Vagina (tissue), 2 donors: ENCODE measurements around the gene USP34.

Experiments used
- POLR2A ChIP-seq, 2 donors: fragments of 450-650 bp; IDR thresholded peaks; one replicate each; pipeline ENCODE4 v1.6.1; 2017; ENCODE audit warnings: antibody characterized with exemption in 2 of 2, mild to moderate bottlenecking in 2 of 2, moderate library complexity in 2 of 2
- POLR2AphosphoS5 ChIP-seq, 2 donors: sonication (generic); formaldehyde crosslinking; IDR thresholded peaks; one replicate each; pipeline ENCODE4 v1.9.0; 2017; ENCODE audit warnings: antibody characterized with exemption in 2 of 2, mild to moderate bottlenecking in 2 of 2, low read depth in 1 of 2; ENCODE audit not compliant: insufficient read depth in 1 of 2
- TF ChIP-seq, protein P1 (sequence below), 3 experiments: fragments of 450-650 bp in 2 of 3; fragments of 200-600 bp in 1 of 3; sonication (generic) in 1 of 3; IDR thresholded peaks; one replicate each; pipeline ENCODE4 v1.5.1; 2017 to 2019; ENCODE audit warnings: antibody characterized with exemption in 3 of 3, mild to moderate bottlenecking in 2 of 3, moderate library complexity in 2 of 3

DNA sequence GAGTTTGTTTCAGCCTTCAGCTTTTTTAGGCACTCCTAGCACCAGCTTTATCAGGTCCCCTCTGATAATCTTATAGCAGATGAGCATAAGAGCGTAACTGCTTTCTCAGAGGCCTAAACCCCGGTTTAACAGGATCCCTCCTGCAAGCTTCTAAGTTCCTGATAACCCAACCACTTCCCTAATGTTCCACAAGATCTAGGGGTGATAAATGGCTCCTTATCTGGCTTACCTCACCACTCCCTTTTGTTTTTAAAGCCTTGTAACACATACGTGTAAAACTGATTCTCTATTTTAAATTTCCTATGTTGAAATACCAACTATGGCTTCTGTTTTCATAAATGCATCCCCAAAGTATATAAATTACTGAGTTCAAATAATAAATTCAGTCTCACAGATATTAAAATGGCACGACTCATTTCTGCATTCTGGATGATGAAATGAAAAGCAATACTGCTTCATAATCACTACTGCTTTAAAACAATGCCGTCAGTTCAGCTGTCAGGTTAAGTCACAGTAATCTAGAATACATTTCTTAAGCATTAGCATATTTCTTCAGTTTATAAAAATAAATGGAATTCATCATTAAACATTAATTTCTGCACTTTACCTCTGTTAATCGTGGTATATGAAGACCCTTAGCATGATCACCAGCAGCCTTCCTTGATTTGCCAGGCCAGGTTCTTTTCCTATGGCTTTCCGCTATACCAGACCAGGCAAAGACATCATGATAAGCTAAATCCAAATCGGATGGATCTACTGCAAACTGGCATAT lies 182.6 kb downstream of the USP34 start:
- TF ChIP-seq, protein P1, sequence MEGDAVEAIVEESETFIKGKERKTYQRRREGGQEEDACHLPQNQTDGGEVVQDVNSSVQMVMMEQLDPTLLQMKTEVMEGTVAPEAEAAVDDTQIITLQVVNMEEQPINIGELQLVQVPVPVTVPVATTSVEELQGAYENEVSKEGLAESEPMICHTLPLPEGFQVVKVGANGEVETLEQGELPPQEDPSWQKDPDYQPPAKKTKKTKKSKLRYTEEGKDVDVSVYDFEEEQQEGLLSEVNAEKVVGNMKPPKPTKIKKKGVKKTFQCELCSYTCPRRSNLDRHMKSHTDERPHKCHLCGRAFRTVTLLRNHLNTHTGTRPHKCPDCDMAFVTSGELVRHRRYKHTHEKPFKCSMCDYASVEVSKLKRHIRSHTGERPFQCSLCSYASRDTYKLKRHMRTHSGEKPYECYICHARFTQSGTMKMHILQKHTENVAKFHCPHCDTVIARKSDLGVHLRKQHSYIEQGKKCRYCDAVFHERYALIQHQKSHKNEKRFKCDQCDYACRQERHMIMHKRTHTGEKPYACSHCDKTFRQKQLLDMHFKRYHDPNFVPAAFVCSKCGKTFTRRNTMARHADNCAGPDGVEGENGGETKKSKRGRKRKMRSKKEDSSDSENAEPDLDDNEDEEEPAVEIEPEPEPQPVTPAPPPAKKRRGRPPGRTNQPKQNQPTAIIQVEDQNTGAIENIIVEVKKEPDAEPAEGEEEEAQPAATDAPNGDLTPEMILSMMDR (IDR thresholded peaks at IDR 0.05): no peak
- TF ChIP-seq POLR2A (IDR thresholded peaks at IDR 0.05): no peak
- no peak for TF ChIP-seq POLR2AphosphoS5 (IDR thresholded peaks at IDR 0.05; ENCODE audit: insufficient read depth in 1 of 2, low read depth in 1 of 2)
